ENCODE results near the gene TYROBP.

TYROBP gene

GRCh38 chr19:35939307-35940077, 31.4 kb upstream of the TYROBP start:
- Histone ChIP-seq H3K27me3 (no peaks in the 10 kb centered on the region), H3K4me3 (ENCODE audit: low read depth, low read length) (no peak overlapping the region), H3K4me1 (no peaks in the 10 kb centered on the region), H3K36me3 (no peaks in the 10 kb centered on the region; the same call in 1 of the 2 replicates), H3K9me3 (no peaks in the 10 kb centered on the region)
- no peak for TF ChIP-seq CTCF (IDR thresholded peaks at IDR 0.05; ENCODE audit: low read depth, low read length)
- no peak for DNase-seq

GRCh38 chr19:35938282-35939224, 30.5 kb upstream of the TYROBP start:
- TF ChIP-seq CTCF (IDR thresholded peaks at IDR 0.05; ENCODE audit: low read depth, low read length), result no peak
- H3K36me3 ChIP-seq, result no peaks in the 10 kb centered on the region; the same call in 1 of the 2 replicates
- no peaks in the 10 kb centered on the region for H3K27me3 ChIP-seq
- no peaks in the 10 kb centered on the region for H3K4me1 ChIP-seq
- no peak for DNase-seq
- H3K9me3 ChIP-seq, result no peaks in the 10 kb centered on the region
- H3K4me3 ChIP-seq (ENCODE audit: low read depth, low read length), result peak overlapping the region; percentile 56

- Histone ChIP-seq H3K4me3 (ENCODE audit: low read depth, low read length) (peak overlapping the region; percentile 56), H3K4me1 (no peaks in the 10 kb centered on the region), H3K36me3 (no peaks in the 10 kb centered on the region; the same call in 1 of the 2 replicates), H3K9me3 (no peaks in the 10 kb centered on the region), H3K27me3 (no peaks in the 10 kb centered on the region)
- no peak for TF ChIP-seq CTCF (IDR thresholded peaks at IDR 0.05; ENCODE audit: low read depth, low read length)
- DNase-seq, result no peak
These were observed 29.5 kb upstream of the TYROBP start for GRCh38 chr19:35937345-35938281.

GRCh38 chr19:35936738-35937268, 28.7 kb upstream of the TYROBP start:
- Histone ChIP-seq H3K4me3 (ENCODE audit: low read depth, low read length) (peak overlapping the region; percentile 56), H3K27me3 (no peaks in the 10 kb centered on the region), H3K36me3 (no peaks in the 10 kb centered on the region; the same call in 1 of the 2 replicates), H3K4me1 (no peaks in the 10 kb centered on the region), H3K9me3 (no peaks in the 10 kb centered on the region)
- TF ChIP-seq CTCF (IDR thresholded peaks at IDR 0.05; ENCODE audit: low read depth, low read length), result no peak
- no peak for DNase-seq

- H3K9me3 ChIP-seq, result no peaks in the 10 kb centered on the region
- no peaks in the 10 kb centered on the region for H3K4me1 ChIP-seq
- H3K27me3 ChIP-seq, result no peaks in the 10 kb centered on the region
- peak within 1 kb of the TSS; percentile 56 for H3K4me3 ChIP-seq (ENCODE audit: low read depth, low read length)
- DNase-seq, result peak; percentile 88
- no peak for TF ChIP-seq CTCF (IDR thresholded peaks at IDR 0.05; ENCODE audit: low read depth, low read length)
- no peaks in the 10 kb centered on the region; the same call in 1 of the 2 replicates for H3K36me3 ChIP-seq
These were observed 28.0 kb upstream of the TYROBP start, which contains the start of gene LRFN3 for GRCh38 chr19:35935911-35936737. Gene LRFN3 (plus strand): TSS chr19:35936374. CDS start chr19:35939426, 3,052 bp downstream.

Data from BE2C (cell line).